CD14-positive monocyte (primary cell): ENCODE measurements around the gene CRIP2. TPM values are rescaled to one million over a fixed set of nuclear protein-coding genes. Genes with fewer than 3 reads are reported as not detected.

Experiments
- DNase-seq, 3 donors: peaks; one replicate each; pipeline ENCODE4 v3.0.0-alpha.2; 2011 to 2022
- H2AFZ ChIP-seq: 2 replicates; pipeline ENCODE4 v1.6.0; 2012; ENCODE audit warnings: mild to moderate bottlenecking, low read depth, low read length, inconsistent platforms; ENCODE audit not compliant: insufficient read depth, poor library complexity, severe bottlenecking
- H3K27ac ChIP-seq, 2 donors: 1 replicate in 1 of 2; 2 replicates in 1 of 2; pipeline ENCODE4 v1.5.1; 2012 to 2013; ENCODE audit warnings: low read length in 2 of 2, control low read depth in 1 of 2, inconsistent platforms in 1 of 2, low read depth in 1 of 2, mild to moderate bottlenecking in 1 of 2
- H3K27me3 ChIP-seq, 2 donors: one replicate each; pipeline versions ENCODE4 v1.6.0 to v1.6.1; 2011 to 2013; ENCODE audit warnings: low read length in 2 of 2; ENCODE audit not compliant: control insufficient read depth in 2 of 2, insufficient read depth in 2 of 2
- H3K36me3 ChIP-seq, 2 donors: replicated peaks in 1 of 2; 1 replicate in 1 of 2; 2 replicates in 1 of 2; pipeline versions ENCODE4 v1.5.1 to v1.6.1; 2012 to 2013; ENCODE audit warnings: low read length in 2 of 2, control low read depth in 1 of 2, inconsistent platforms in 1 of 2, mild to moderate bottlenecking in 1 of 2; ENCODE audit not compliant: insufficient read depth in 2 of 2, control insufficient read depth in 1 of 2
- H3K4me1 ChIP-seq, 2 donors: 1 replicate in 1 of 2; 2 replicates in 1 of 2; pipeline versions ENCODE4 v1.5.1 to v1.6.1; 2012 to 2013; ENCODE audit warnings: low read length in 2 of 2, control low read depth in 1 of 2, inconsistent platforms in 1 of 2, mild to moderate bottlenecking in 1 of 2, moderate library complexity in 1 of 2; ENCODE audit not compliant: insufficient read depth in 2 of 2, control insufficient read depth in 1 of 2
- H3K4me2 ChIP-seq: replicated peaks from 2 replicates; pipeline ENCODE3; 2012; ENCODE audit warnings: low read length, moderate library complexity, mild to moderate bottlenecking; ENCODE audit not compliant: poor library complexity, severe bottlenecking; ENCODE audit errors: extremely low read depth
- H3K4me3 ChIP-seq, 3 experiments: fragments of 200-600 bp in 1 of 3; sonication (generic) in 1 of 3; replicated peaks in 1 of 3; 1 replicate in 2 of 3; 2 replicates in 1 of 3; pipeline ENCODE4 v1.5.1; 2011 to 2013; ENCODE audit warnings: low read length in 3 of 3, mild to moderate bottlenecking in 3 of 3, control low read depth in 2 of 3, low read depth in 2 of 3, inconsistent platforms in 1 of 3, moderate library complexity in 1 of 3
- H3K79me2 ChIP-seq: 2 replicates; pipeline ENCODE4 v1.6.0; 2012; ENCODE audit warnings: mild to moderate bottlenecking, control low read depth, inconsistent platforms, low read length, moderate library complexity; ENCODE audit not compliant: insufficient read depth
- H3K9ac ChIP-seq: 2 replicates; pipeline ENCODE4 v1.6.0; 2017; ENCODE audit warnings: low read length, mild to moderate bottlenecking; ENCODE audit not compliant: insufficient read depth, poor library complexity, severe bottlenecking
- H3K9me3 ChIP-seq, 2 donors: replicated peaks in 1 of 2; 1 replicate in 1 of 2; 2 replicates in 1 of 2; pipeline versions ENCODE4 v1.5.1 to v1.6.1; 2012 to 2013; ENCODE audit warnings: low read length in 2 of 2, control low read depth in 1 of 2; ENCODE audit not compliant: control insufficient read depth in 1 of 2, insufficient read depth in 1 of 2
- H4K20me1 ChIP-seq: 2 replicates; pipeline ENCODE4 v1.6.0; 2012; ENCODE audit warnings: mild to moderate bottlenecking, low read length, control low read depth, moderate library complexity; ENCODE audit not compliant: insufficient read depth
- H3K27ac Mint-ChIP-seq, 7 donors: one replicate each; pipeline ENCODE4 v1.8.0; 2020; ENCODE audit warnings: mild to moderate bottlenecking in 7 of 7, mixed read lengths in 7 of 7, moderate library complexity in 6 of 7, inconsistent platforms in 2 of 7
- H3K27me3 Mint-ChIP-seq, 3 donors: one replicate each; pipeline ENCODE4 v1.8.0; 2021 to 2022; ENCODE audit warnings: low read depth in 3 of 3, mild to moderate bottlenecking in 3 of 3, mixed read lengths in 3 of 3, moderate library complexity in 3 of 3, inconsistent platforms in 1 of 3
- H3K36me3 Mint-ChIP-seq, 2 donors: one replicate each; pipeline ENCODE4 v1.8.0; 2020; ENCODE audit warnings: mixed read lengths in 2 of 2, inconsistent platforms in 1 of 2, mild to moderate bottlenecking in 1 of 2
- H3K4me1 Mint-ChIP-seq: one replicate; pipeline ENCODE4 v1.8.0; 2020; ENCODE audit warnings: mild to moderate bottlenecking, mixed read lengths
- H3K4me3 Mint-ChIP-seq, 2 donors: one replicate each; pipeline ENCODE4 v1.8.0; 2020; ENCODE audit warnings: mild to moderate bottlenecking in 2 of 2, mixed read lengths in 2 of 2, moderate library complexity in 1 of 2
- H3K9me3 Mint-ChIP-seq, 7 donors: one replicate each; pipeline ENCODE4 v1.8.0; 2020 to 2022; ENCODE audit warnings: mixed read lengths in 7 of 7, mild to moderate bottlenecking in 6 of 7, moderate library complexity in 6 of 7, inconsistent platforms in 2 of 7
- WGBS: methylation state at CpG from one replicate; pipeline ENCODE4 v1.1.5; 2013; ENCODE audit warnings: missing lambda C conversion rate; ENCODE audit not compliant: insufficient coverage; 5-methylcytosine and 5-hydroxymethylcytosine counted together
- intact Hi-C, 2 donors: fragments of 100-400 bp; cut with micrococcal nuclease; formaldehyde crosslinking; loops; one replicate each; pipeline versions ENCODE4 v1.15.0 to v1.15.1; 2023
- polyA plus RNA-seq, 3 donors: library from polyadenylated mRNA; depleted of rRNA in 1 of 3; unstranded in 2 of 3; stranded (reverse) in 1 of 3; fragments of 300-500 nt in 2 of 3; fragments of >200 nt in 1 of 3; fragmentation: Illumina TruSeq in 2 of 3; gene quantifications; 1 replicate in 2 of 3; 2 replicates in 1 of 3; pipeline ENCODE4 v1.2.3, GENCODE V29; 2012 to 2021
- TF ChIP-seq, protein P1 (sequence below): fragments of 200-600 bp; IDR thresholded peaks from one replicate; pipeline ENCODE4 v1.8.0; 2022; ENCODE audit warnings: antibody characterized with exemption, mild to moderate bottlenecking

The CRIP2 gene
- polyA plus RNA-seq, 3 donors = 2.1 to 4.0 (median 3.3) TPM

DNA sequence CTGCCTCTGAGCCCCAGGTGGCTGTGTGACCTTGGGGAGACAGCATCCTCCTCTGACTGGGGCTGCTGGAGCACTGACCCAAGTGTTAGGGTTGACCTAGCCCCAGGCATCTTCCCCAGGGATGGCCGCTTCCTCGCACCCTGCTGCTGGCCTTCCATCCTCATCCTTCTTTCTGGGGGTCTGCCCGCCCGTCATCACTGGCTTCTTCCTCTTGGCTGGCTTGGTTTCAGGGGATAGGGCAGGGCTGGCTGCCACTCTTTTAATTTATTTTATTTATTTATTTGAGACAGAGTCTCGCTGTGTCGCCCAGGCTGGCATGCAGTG lies 19.9 kb downstream of the CRIP2 start:
- Histone ChIP-seq H3K27ac (no peak overlapping the region), H2AFZ (no peak overlapping the region)
- intact Hi-C loops = loop anchor here (5.0 kb wide), 3 partner anchors 47 to 742 kb away; partner anchors contain the start of genes SIVA1 (in 1 of the 2) and TEX22 (in 1 of the 2)

DNA sequence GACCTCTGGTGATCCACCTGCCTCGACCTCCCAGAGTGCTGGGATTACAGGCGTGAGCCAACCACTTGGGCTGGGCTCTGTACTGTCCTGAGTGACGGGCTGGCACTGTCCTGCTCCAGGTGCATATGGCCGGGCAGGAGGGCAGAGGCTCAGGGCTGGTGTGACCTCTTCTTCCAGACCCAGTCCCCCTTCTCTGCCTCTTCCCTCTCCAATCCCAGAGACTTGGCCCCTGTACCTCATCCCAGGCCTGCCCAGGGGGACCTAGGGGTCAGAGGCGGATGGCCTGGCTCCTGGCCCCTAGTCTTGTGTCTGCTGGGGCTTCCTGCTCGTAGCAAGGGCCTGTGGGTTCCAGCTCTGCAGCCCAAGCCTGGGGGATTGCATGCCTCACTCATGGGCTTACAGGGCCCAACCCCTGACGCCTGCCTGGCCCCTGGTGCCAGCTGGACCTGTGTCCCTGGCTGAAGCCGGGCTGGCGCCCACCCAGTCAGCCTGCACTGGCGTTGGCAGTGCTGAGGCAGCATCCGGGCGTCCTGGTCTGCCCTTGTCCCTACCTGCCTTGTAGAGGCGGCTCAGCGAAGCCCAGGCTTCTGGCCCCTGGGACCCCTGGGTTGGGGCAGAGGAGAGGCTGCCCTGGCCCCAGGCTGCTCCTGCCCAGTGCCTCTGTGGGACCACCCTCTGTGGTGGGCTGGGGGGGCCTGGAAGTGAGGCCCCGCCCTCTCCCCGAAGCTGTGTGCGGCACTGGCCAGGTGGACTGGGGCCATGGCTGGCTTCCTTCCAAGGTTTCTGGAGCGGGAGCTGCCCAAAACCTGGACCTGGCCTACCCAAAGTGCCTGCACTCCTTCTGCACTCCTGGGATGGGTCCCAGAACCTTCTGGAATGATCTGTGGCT lies 20.7 kb downstream of the CRIP2 start:
- TF ChIP-seq, protein P1, sequence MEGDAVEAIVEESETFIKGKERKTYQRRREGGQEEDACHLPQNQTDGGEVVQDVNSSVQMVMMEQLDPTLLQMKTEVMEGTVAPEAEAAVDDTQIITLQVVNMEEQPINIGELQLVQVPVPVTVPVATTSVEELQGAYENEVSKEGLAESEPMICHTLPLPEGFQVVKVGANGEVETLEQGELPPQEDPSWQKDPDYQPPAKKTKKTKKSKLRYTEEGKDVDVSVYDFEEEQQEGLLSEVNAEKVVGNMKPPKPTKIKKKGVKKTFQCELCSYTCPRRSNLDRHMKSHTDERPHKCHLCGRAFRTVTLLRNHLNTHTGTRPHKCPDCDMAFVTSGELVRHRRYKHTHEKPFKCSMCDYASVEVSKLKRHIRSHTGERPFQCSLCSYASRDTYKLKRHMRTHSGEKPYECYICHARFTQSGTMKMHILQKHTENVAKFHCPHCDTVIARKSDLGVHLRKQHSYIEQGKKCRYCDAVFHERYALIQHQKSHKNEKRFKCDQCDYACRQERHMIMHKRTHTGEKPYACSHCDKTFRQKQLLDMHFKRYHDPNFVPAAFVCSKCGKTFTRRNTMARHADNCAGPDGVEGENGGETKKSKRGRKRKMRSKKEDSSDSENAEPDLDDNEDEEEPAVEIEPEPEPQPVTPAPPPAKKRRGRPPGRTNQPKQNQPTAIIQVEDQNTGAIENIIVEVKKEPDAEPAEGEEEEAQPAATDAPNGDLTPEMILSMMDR = no peak

More for the DNA sequence above, 19.9 kb downstream of the CRIP2 start:
- peaks cover 5 to 14% of the 10 kb centered on the region in 2 donors for H3K36me3 ChIP-seq
- H3K79me2 ChIP-seq = peaks cover 5% of the 10 kb centered on the region
- Mint-ChIP-seq H3K9me3 (peaks cover 0 to 3% (median 0%) of the 10 kb centered on the region in 7 donors), H3K4me3 (no peak overlapping the region), H3K4me1 (peaks cover 5% of the 10 kb centered on the region), H3K36me3 (peaks cover 7 to 29% of the 10 kb centered on the region in 2 donors), H3K27ac (no peak overlapping the region), H3K27me3 (peaks cover 1 to 5% (median 2%) of the 10 kb centered on the region in 3 donors)
- DNase-seq = no peak
- WGBS = 100% methylated on average over 2 of the region's 6 CpGs
- H3K4me2 ChIP-seq = no peak overlapping the region
- H3K27me3 ChIP-seq = no peaks in the 10 kb centered on the region
- H4K20me1 ChIP-seq = peaks cover 18% of the 10 kb centered on the region
- H3K4me3 ChIP-seq = no peak overlapping the region
- H3K9me3 ChIP-seq = no peaks in the 10 kb centered on the region
- peaks cover 12 to 17% of the 10 kb centered on the region in 2 donors for H3K4me1 ChIP-seq
- H3K9ac ChIP-seq = no peak overlapping the region
- TF ChIP-seq, protein P1 = no peak

More for the DNA sequence above, 20.7 kb downstream of the CRIP2 start:
- peaks cover 1 to 6% (median 2%) of the 10 kb centered on the region in 3 donors for H3K27me3 Mint-ChIP-seq
- peak in 1 of 3 donors; percentile 3 for DNase-seq
- WGBS = 97% methylated on average over 18 of the region's 18 CpGs
- no peaks in the 10 kb centered on the region for H3K9me3 ChIP-seq
- H3K27me3 ChIP-seq = no peaks in the 10 kb centered on the region
- H3K4me1 ChIP-seq = peaks cover 8 to 12% of the 10 kb centered on the region in 2 donors
- no peak overlapping the region for H3K27ac ChIP-seq
- no peak overlapping the region for H3K9ac ChIP-seq
- H3K9me3 Mint-ChIP-seq = peaks cover 0 to 3% (median 0%) of the 10 kb centered on the region in 7 donors
- no peak overlapping the region for H3K4me2 ChIP-seq
- H3K4me3 Mint-ChIP-seq = no peak overlapping the region
- peaks cover 7 to 29% of the 10 kb centered on the region in 2 donors for H3K36me3 Mint-ChIP-seq
- no peak overlapping the region for H3K4me3 ChIP-seq
- H3K36me3 ChIP-seq = peaks cover 5 to 14% of the 10 kb centered on the region in 2 donors
- intact Hi-C loops = no loop called here
- peaks cover 3% of the 10 kb centered on the region for H3K4me1 Mint-ChIP-seq
- H2AFZ ChIP-seq = no peak overlapping the region
- H3K27ac Mint-ChIP-seq = no peak overlapping the region
- peaks cover 17% of the 10 kb centered on the region for H4K20me1 ChIP-seq
- peaks cover 5% of the 10 kb centered on the region for H3K79me2 ChIP-seq
